DOHH2 (cell line): ENCODE measurements around the gene TMEM164.

Source experiments
- EZH2phosphoT487 ChIP-seq: fragments of 200-600 bp; sonication (generic); IDR thresholded peaks from 2 replicates; pipeline ENCODE4 v1.6.1; 2017; ENCODE audit warnings: borderline replicate concordance, mild to moderate bottlenecking, antibody characterized with exemption, low read length, moderate library complexity, mixed read lengths
- TF ChIP-seq, protein P1 (sequence below): fragments of 200-600 bp; sonication (generic); IDR thresholded peaks from one replicate; pipeline ENCODE4 v1.5.1; 2014; ENCODE audit warnings: antibody characterized with exemption, mild to moderate bottlenecking, low read depth, low read length; ENCODE audit not compliant: poor library complexity, severe bottlenecking

GRCh38 chrX:109954333-109954732 lies 48.6 kb upstream of the TMEM164 start:
- TF ChIP-seq, protein P1, sequence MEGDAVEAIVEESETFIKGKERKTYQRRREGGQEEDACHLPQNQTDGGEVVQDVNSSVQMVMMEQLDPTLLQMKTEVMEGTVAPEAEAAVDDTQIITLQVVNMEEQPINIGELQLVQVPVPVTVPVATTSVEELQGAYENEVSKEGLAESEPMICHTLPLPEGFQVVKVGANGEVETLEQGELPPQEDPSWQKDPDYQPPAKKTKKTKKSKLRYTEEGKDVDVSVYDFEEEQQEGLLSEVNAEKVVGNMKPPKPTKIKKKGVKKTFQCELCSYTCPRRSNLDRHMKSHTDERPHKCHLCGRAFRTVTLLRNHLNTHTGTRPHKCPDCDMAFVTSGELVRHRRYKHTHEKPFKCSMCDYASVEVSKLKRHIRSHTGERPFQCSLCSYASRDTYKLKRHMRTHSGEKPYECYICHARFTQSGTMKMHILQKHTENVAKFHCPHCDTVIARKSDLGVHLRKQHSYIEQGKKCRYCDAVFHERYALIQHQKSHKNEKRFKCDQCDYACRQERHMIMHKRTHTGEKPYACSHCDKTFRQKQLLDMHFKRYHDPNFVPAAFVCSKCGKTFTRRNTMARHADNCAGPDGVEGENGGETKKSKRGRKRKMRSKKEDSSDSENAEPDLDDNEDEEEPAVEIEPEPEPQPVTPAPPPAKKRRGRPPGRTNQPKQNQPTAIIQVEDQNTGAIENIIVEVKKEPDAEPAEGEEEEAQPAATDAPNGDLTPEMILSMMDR: no peak
- TF ChIP-seq EZH2phosphoT487: no peak
